Measurements from ENCODE around the gene MGAT4C. TPM values are rescaled to one million over a fixed set of nuclear protein-coding genes. Genes with fewer than 3 reads are reported as not detected.

Gene MGAT4C
- total RNA-seq, 2 experiments from 2014 or later: not detected

DNA sequence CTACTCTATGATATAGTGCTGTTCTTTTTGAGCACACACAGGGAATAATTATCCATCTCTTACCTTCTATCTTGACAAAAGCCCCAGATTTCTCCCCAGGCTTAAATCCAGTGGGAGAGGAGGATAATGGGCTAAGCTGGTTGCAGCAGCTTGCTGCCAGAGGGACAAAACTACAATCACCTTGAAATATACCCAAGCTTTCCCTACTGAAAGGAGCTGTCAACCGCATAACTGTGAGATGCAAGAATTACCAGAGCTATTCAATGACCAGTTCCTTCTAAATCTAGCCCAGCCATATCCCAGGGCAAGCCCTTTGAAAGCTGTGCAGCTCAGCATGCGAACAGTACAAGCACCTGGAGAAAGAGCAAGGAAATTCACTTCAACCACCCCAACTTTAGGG is 943 bp upstream of the MGAT4C start:
- Mint-ChIP-seq H3K36me3 (ENCODE audit: low read depth) (no peaks in the 10 kb centered on the region), H3K27ac (no peak overlapping the region), H3K27me3 (ENCODE audit: low read depth) (no peaks in the 10 kb centered on the region), H3K4me3 (no peak overlapping the region), H3K4me1 (ENCODE audit: low read depth) (no peaks in the 10 kb centered on the region), H3K9me3 (no peaks in the 10 kb centered on the region)
- CTCF ChIA-PET: no interaction called here
- intact Hi-C loops (cut with micrococcal nuclease): no loop called here
- no peak for DNase-seq

- no peak overlapping the region for H3K4me3 Mint-ChIP-seq
- intact Hi-C loops (cut with micrococcal nuclease): no loop called here
- CTCF ChIA-PET: no interaction called here
- no peak overlapping the region for H3K27ac Mint-ChIP-seq
- H3K9me3 Mint-ChIP-seq: no peaks in the 10 kb centered on the region
- H3K27me3 Mint-ChIP-seq (ENCODE audit: low read depth): no peaks in the 10 kb centered on the region
- no peaks in the 10 kb centered on the region for H3K36me3 Mint-ChIP-seq (ENCODE audit: low read depth)
- DNase-seq: no peak
- H3K4me1 Mint-ChIP-seq (ENCODE audit: low read depth): no peaks in the 10 kb centered on the region
Observed at GRCh38 chr12:86254399-86255107, 1.6 kb downstream of the MGAT4C start.

DNA sequence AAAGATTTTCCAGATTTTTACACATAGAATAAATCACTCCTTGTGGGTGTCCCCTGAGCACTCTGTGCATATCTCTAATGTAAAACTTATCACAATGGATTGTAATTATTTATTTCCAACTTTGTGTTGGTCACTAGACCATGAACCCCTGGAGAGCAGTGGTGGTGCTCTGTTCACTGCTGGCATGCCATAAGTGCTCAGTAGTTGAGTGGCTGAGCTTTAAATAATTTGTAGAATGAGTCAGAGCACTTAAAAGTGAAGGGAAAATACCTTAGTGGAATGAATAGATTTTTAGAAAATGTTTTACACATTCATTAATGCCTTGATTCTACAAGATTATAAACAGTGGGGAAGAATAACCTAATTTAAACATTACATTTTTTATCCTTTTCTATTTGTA is 6.3 kb downstream of the MGAT4C start:
- DNase-seq: no peak
- no peak overlapping the region for H3K4me3 Mint-ChIP-seq
- H3K36me3 Mint-ChIP-seq (ENCODE audit: low read depth): no peaks in the 10 kb centered on the region
- H3K9me3 Mint-ChIP-seq: no peaks in the 10 kb centered on the region
- H3K27ac Mint-ChIP-seq: no peak overlapping the region
- no peaks in the 10 kb centered on the region for H3K4me1 Mint-ChIP-seq (ENCODE audit: low read depth)
- no peaks in the 10 kb centered on the region for H3K27me3 Mint-ChIP-seq (ENCODE audit: low read depth)
- CTCF ChIA-PET: interaction anchor here (0.7 kb wide), 1 partner anchor 10 kb away, joined by 3 read pairs; no protein-coding TSS in a partner anchor
- intact Hi-C loops (cut with micrococcal nuclease): no loop called here

GRCh38 chr12:86249276-86249675 is 6.9 kb downstream of the MGAT4C start:
- Mint-ChIP-seq H3K9me3 (no peaks in the 10 kb centered on the region), H3K4me1 (ENCODE audit: low read depth) (no peaks in the 10 kb centered on the region), H3K27me3 (ENCODE audit: low read depth) (no peaks in the 10 kb centered on the region), H3K36me3 (ENCODE audit: low read depth) (no peaks in the 10 kb centered on the region), H3K27ac (no peak overlapping the region), H3K4me3 (no peak overlapping the region)
- intact Hi-C loops (cut with micrococcal nuclease): no loop called here
- no peak for DNase-seq
- CTCF ChIA-PET: interaction anchor here (0.7 kb wide), 1 partner anchor 11 kb away, joined by 3 read pairs; no protein-coding TSS in a partner anchor

GRCh38 chr12:86247871-86248270 is 8.3 kb downstream of the MGAT4C start:
- CTCF ChIA-PET: no interaction called here
- Mint-ChIP-seq H3K27me3 (ENCODE audit: low read depth) (no peaks in the 10 kb centered on the region), H3K4me3 (no peak overlapping the region), H3K4me1 (ENCODE audit: low read depth) (no peaks in the 10 kb centered on the region), H3K27ac (no peak overlapping the region), H3K36me3 (ENCODE audit: low read depth) (no peaks in the 10 kb centered on the region), H3K9me3 (no peaks in the 10 kb centered on the region)
- intact Hi-C loops (cut with micrococcal nuclease): no loop called here
- no peak for DNase-seq

DNA sequence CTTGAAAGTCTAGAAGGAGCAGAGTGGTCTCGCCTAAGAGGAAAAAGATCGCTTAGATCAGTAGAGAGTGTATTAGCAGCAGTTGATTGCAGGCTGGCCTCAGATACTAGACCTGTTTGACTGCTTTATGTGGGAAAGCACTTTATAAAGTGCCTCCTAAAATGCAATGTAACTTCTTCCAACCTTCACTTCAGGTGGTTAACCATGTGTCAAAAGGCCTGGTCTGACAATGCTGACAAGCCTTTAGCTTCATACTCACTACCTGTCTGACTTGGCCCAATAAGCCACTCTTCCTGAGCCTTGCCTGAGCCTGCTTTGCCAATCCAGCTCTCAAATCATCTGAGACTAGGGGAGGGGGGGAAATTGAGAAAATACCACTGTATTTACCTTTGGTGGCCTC is 14.6 kb downstream of the MGAT4C start:
- H3K4me3 Mint-ChIP-seq: no peak overlapping the region
- H3K27ac Mint-ChIP-seq: no peak overlapping the region
- no peaks in the 10 kb centered on the region for H3K27me3 Mint-ChIP-seq (ENCODE audit: low read depth)
- DNase-seq: no peak
- intact Hi-C loops (cut with micrococcal nuclease): no loop called here
- H3K36me3 Mint-ChIP-seq (ENCODE audit: low read depth): no peaks in the 10 kb centered on the region
- CTCF ChIA-PET: no interaction called here
- no peaks in the 10 kb centered on the region for H3K4me1 Mint-ChIP-seq (ENCODE audit: low read depth)
- peaks cover 2% of the 10 kb centered on the region for H3K9me3 Mint-ChIP-seq

- Mint-ChIP-seq H3K9me3 (peaks cover 9% of the 10 kb centered on the region), H3K4me1 (ENCODE audit: low read depth) (no peaks in the 10 kb centered on the region), H3K27me3 (ENCODE audit: low read depth) (no peaks in the 10 kb centered on the region), H3K36me3 (ENCODE audit: low read depth) (no peaks in the 10 kb centered on the region), H3K4me3 (no peak overlapping the region), H3K27ac (no peak overlapping the region)
- intact Hi-C loops (cut with micrococcal nuclease): no loop called here
- CTCF ChIA-PET: no interaction called here
- no peak for DNase-seq
Observed at GRCh38 chr12:86234316-86234855, 21.8 kb downstream of the MGAT4C start.

- CTCF ChIA-PET: no interaction called here
- peaks cover 10% of the 10 kb centered on the region for H3K9me3 Mint-ChIP-seq
- no peak for DNase-seq
- no peak overlapping the region for H3K4me3 Mint-ChIP-seq
- intact Hi-C loops (cut with micrococcal nuclease): no loop called here
- no peaks in the 10 kb centered on the region for H3K4me1 Mint-ChIP-seq (ENCODE audit: low read depth)
- no peaks in the 10 kb centered on the region for H3K36me3 Mint-ChIP-seq (ENCODE audit: low read depth)
- H3K27ac Mint-ChIP-seq: no peak overlapping the region
- no peaks in the 10 kb centered on the region for H3K27me3 Mint-ChIP-seq (ENCODE audit: low read depth)
Observed at GRCh38 chr12:86233126-86233525, 23.1 kb downstream of the MGAT4C start.

DNA sequence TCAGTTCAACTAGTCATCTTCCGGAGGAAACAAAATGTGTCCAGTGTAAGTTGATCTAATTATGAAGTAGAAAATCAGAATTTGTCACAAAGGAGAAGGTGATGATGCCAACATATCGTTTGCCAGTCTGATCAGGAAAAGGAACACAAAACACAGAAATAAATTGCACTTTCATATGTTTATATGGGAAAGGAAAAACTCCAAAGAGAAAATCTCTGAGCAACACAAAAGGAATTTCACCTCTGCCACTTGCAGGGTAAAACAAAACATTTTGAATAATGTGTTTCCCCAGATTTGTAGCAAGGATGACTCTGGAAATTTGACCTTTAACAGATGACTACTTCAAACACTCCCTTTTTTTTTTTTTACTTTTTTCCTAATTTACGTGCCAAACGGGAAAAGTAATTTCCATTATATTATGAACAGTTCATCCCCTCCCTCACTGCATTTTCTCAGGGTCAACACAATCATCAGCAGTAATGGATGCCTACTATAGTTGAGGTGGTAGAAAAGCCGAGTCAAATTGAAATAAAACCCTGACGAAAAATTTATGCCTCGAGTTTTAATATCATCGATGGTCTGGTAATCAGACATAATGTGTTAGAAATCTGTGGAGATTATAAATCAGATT is 25.6 kb downstream of the MGAT4C start:
- Mint-ChIP-seq H3K4me1 (ENCODE audit: low read depth) (no peaks in the 10 kb centered on the region), H3K9me3 (peaks cover 10% of the 10 kb centered on the region), H3K36me3 (ENCODE audit: low read depth) (no peaks in the 10 kb centered on the region), H3K27me3 (ENCODE audit: low read depth) (no peaks in the 10 kb centered on the region), H3K4me3 (no peak overlapping the region), H3K27ac (no peak overlapping the region)
- intact Hi-C loops (cut with micrococcal nuclease): no loop called here
- CTCF ChIA-PET: no interaction called here
- no peak for DNase-seq

- no peak overlapping the region for H3K4me3 Mint-ChIP-seq
- no peak overlapping the region for H3K27ac Mint-ChIP-seq
- no peaks in the 10 kb centered on the region for H3K4me1 Mint-ChIP-seq (ENCODE audit: low read depth)
- CTCF ChIA-PET: no interaction called here
- peaks cover 6% of the 10 kb centered on the region for H3K9me3 Mint-ChIP-seq
- no peaks in the 10 kb centered on the region for H3K36me3 Mint-ChIP-seq (ENCODE audit: low read depth)
- intact Hi-C loops (cut with micrococcal nuclease): no loop called here
- DNase-seq: no peak
- H3K27me3 Mint-ChIP-seq (ENCODE audit: low read depth): no peaks in the 10 kb centered on the region
Observed at GRCh38 chr12:86229772-86230171, 26.4 kb downstream of the MGAT4C start.

DNA sequence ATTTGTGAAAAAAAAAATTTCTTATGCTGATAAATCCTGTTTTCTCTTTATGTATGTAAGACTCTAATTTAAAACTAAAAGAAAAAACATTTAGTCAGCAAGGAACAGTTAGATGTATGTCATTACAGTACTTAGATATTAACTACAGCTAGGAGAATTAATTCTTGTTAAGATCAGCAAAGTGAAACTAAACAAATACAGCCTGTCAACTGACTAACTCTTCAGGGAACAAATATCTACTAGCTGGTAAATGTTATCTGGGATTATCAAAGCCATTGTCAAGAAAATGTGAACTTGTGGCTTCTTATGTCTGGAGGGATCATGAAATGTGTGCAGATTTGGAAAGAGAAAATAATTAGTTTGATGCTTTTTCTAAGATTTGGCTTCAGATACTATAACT is 27.5 kb downstream of the MGAT4C start:
- Mint-ChIP-seq H3K9me3 (peaks cover 8% of the 10 kb centered on the region), H3K27ac (no peak overlapping the region), H3K4me1 (ENCODE audit: low read depth) (no peaks in the 10 kb centered on the region), H3K4me3 (no peak overlapping the region), H3K36me3 (ENCODE audit: low read depth) (no peaks in the 10 kb centered on the region), H3K27me3 (ENCODE audit: low read depth) (no peaks in the 10 kb centered on the region)
- no peak for DNase-seq
- intact Hi-C loops (cut with micrococcal nuclease): no loop called here
- CTCF ChIA-PET: no interaction called here

DNA sequence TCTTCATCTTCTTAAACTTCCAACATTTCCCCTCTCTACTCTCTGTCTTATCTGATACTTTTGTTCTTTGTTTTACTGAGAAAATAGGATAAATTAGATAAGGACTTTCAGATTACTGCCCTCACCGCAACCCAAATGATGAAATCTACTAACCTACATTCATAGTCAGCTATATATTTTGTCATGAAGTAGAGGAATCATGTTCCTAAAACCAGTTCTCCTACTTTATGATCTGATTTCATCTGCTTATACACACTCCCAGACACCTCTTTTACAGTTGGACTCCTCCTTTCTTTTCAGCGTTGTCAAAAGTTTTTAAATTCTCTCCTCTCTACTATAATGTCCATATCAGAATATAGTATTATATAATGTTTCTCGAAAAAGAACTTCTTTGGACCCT is 29.7 kb downstream of the MGAT4C start:
- no peaks in the 10 kb centered on the region for H3K4me1 Mint-ChIP-seq (ENCODE audit: low read depth)
- intact Hi-C loops (cut with micrococcal nuclease): no loop called here
- no peak for DNase-seq
- CTCF ChIA-PET: no interaction called here
- no peaks in the 10 kb centered on the region for H3K36me3 Mint-ChIP-seq (ENCODE audit: low read depth)
- H3K27ac Mint-ChIP-seq: no peak overlapping the region
- H3K4me3 Mint-ChIP-seq: no peak overlapping the region
- H3K9me3 Mint-ChIP-seq: peaks cover 3% of the 10 kb centered on the region
- H3K27me3 Mint-ChIP-seq (ENCODE audit: low read depth): no peaks in the 10 kb centered on the region

DNA sequence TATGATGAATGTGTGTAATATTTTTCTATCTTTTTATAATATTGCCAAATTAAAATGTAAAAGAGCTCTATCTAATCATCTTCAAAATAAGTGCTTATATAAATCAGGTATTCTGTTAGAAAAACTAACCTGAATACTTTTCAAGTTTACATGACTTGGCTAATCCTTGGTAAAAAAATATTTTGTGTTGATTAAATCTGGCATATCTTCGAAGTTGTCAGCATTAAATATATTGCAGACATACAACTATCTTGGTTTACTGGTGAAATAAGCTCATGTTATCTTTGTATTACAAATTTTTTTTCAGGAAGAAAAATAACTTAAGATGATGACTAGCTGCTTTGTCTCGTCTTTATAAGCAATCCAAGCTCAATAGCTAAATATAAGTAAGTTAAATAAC is 39.6 kb downstream of the MGAT4C start:
- peaks cover 3% of the 10 kb centered on the region for H3K9me3 Mint-ChIP-seq
- intact Hi-C loops (cut with micrococcal nuclease): no loop called here
- no peak for DNase-seq
- H3K4me3 Mint-ChIP-seq: no peak overlapping the region
- CTCF ChIA-PET: no interaction called here
- H3K4me1 Mint-ChIP-seq (ENCODE audit: low read depth): no peaks in the 10 kb centered on the region
- no peak overlapping the region for H3K27ac Mint-ChIP-seq
- no peaks in the 10 kb centered on the region for H3K27me3 Mint-ChIP-seq (ENCODE audit: low read depth)
- no peaks in the 10 kb centered on the region for H3K36me3 Mint-ChIP-seq (ENCODE audit: low read depth)

Data from activated naive CD4-positive, alpha-beta T cell treated with anti-CD3 and anti-CD28 coated beads for 36 hours (primary cell).